ENCODE measurements around the gene PTBP1.

- TF ChIP-seq, protein P1, sequence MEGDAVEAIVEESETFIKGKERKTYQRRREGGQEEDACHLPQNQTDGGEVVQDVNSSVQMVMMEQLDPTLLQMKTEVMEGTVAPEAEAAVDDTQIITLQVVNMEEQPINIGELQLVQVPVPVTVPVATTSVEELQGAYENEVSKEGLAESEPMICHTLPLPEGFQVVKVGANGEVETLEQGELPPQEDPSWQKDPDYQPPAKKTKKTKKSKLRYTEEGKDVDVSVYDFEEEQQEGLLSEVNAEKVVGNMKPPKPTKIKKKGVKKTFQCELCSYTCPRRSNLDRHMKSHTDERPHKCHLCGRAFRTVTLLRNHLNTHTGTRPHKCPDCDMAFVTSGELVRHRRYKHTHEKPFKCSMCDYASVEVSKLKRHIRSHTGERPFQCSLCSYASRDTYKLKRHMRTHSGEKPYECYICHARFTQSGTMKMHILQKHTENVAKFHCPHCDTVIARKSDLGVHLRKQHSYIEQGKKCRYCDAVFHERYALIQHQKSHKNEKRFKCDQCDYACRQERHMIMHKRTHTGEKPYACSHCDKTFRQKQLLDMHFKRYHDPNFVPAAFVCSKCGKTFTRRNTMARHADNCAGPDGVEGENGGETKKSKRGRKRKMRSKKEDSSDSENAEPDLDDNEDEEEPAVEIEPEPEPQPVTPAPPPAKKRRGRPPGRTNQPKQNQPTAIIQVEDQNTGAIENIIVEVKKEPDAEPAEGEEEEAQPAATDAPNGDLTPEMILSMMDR (IDR thresholded peaks at IDR 0.05; ENCODE audit: insufficient read depth, low read length, poor library complexity, severe bottlenecking) = no peak
- TF ChIP-seq EZH2phosphoT487 (conservative IDR thresholded peaks at IDR 0.05; ENCODE audit: low read length) = no peak
Measured at GRCh38 chr19:808423-808775, 11.1 kb downstream of the PTBP1 start.

Data from SU-DHL-6 (cell line).